NCI-H446 (cell line): ENCODE measurements around the gene TFB1M.
"Not testable (repeated sequence)": the region's sequence is repeated elsewhere in the genome, so short reads cannot be mapped to it uniquely, and the experiment has no call there.

Experiments used
- DNase-seq, 2 experiments: peaks; one replicate each; lab custom pipeline; 2025; lab: John Stamatoyannopoulos, UW

The TFB1M gene

DNA sequence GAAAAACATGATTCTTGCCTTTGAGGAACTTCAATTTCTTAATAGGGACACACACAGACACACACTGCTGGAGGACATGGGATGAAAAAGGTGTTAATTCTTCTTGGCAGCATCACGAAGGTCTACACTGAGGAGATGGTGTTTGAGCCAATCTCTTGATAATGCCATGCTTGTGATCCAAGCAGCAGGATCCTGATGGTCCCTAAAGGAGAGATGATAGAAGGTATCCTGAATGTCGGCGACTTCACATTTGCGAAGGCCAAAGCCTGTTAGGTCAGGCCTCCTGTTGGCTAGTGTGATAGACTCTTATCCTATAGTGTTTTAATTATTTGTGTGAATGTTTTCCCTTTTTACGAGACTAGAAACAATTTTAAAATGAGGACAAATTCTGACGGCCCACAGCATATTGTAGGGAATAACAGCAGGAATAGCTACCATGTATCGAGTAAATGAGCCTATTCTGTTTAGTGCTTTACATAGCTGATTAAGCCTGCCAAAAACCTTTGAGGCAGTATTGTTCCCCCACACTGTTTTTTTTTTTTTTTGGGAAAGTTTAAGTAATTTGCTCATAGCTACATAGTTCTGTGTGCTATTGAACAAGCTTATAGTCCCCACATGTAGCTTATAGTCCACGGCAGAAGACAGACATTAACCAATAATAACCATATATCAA lies 15.3 kb upstream of the TFB1M start:
- DNase-seq = no peak

DNA sequence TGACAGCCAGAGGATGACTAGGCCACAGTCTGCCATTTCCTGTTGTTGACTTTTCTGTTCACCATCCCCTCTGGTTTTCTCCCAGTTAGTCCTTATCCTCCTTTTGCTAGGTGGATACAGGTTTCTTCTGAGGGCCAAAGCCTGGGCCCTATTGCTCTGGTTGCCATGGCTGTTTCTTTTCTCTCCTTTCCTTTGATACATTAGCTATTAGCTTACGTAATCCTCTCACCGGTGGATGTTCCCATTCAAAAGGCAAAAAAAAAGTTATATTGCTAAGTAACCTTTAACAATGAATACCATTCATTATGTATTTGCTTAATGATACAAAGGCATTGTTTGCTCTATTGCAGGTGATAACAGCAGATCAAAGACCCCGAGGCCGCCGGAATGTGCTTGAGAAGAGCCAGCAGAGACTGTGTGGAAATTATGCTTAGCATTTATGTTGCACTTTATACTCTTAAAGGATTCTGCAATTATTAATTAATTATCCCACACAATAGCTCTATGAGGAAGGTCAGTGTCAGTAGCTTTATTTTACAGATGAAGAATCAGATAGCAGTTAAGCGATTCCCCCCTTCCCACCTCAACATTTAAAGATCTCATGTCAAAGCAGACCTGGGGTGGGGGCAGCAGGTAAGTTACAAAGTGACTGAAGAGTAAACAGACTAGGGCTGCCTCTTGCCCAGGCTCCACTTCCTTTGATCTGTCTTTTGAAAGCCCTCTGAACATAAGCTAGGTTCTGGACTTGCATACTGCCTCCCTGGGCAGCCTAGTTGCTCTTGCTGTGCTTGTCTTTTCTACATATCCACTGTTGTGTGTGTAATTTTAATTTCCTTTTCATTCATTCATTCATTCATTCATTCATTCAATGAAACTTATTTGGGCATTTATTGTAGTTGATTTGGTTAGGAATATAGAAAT lies 14.5 kb upstream of the TFB1M start:
- no peak for DNase-seq

DNA sequence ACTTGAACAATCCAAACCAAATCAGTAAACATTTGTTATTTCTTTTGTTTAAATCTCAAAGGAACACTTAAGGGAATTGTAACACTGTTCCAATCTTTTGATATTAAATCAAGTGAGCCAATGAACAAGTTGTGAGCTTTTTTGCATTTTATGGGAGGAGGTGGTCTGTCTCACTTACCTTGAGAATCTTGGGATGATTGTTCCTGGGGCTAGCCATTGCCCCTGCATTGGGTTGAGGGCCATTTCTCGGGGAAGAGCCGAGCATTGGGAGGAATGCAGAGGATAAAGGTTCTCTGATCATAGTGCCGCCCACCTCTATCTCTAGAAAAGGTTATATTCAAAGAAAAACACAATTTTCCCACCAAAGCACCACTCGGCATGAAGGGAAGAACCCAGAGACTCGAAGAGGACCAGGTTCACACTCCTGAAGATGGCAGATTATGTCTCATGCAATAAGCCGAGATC lies 13.8 kb upstream of the TFB1M start:
- DNase-seq = no peak

DNA sequence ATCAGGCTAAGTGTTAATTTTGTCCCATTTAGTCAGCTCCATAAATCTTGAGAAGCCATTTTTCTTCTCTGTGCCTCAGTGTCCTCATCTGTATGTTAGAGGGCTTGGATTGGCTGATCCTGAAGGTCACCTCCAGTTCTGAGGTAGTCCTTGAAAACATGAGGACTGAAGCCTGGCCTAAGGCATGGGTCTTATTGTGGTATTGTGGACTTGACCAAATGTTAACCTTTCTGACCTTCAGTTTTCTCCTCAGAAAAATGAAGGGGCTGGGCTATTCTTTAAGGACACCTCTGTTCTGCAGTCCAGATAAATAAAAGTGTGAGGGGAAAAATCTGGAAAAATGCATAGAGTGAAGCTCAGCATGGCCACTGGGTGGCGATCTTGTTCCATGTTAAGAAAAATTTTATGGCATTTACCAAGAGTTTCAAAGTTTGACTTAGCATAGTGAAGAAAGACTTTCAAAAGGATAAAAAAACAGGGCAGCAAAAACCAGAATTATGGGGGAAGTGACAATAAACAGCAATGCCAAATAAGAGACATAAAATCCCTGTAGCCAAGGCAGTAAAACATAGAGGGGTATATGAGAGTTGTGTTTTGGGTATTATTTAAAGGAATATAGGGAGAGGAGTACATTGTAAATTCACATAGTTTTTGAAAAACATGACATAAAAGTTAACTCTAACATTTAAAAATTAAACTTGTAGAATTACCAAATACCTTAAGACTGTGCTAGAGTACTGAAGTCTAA lies 13.2 kb upstream of the TFB1M start:
- peak; percentile 23 to 56 for DNase-seq

DNA sequence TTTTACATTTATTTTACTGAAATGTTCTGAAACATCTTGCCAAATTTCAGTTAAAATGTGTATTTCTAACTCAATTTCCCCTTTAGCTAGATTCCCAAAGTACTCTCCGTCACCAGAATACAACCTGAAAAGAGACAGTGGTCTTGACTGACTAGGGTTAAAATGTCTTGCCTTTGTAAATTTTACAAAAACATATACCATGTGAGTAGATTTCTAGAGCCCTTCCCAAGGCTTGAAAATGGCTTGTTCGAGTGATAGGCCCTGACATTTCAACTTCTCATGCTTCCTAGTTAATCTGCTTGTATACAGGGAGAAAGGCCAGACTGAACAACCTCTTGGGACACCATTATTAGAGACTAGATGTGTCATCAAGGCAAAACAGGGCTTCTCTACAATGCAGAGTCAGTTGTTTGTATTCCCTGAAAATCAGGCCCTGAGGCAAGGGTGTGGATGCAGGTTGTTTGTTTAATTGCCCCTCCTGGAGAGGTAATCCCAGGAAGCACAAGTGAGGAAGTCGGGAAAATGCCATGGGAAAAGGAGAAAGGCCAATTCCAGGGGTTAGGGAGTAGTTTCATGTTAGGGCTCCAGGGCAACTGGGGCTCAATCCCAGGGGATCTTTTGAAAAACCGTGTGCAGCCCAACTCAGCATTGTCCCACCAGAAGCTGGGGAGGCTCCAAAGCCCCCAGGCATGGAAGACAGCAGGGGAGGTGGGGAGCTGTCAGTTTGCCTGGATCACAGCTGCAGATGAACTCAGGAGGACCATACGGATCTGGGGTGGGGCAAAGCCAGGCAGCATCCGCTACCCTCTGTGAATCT lies 11.6 kb upstream of the TFB1M start:
- DNase-seq = no peak

DNA sequence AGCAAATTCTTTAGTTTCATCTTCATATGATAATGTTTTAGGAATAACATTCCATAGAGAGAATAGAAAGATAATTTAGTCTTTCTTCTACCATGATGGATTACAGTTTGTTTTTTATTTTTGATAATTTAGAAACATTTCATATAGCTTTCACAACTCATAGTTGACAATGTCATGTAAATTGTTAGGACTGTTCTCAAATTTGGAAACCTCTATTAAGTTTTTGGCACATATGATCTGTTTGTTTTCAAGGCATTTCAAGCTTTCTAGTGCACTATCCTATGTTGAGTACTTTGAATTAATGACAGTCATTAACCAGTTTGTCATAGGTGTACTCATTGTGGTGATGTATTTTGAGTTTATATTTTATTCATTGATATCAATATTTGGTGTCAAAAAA lies 10.7 kb upstream of the TFB1M start:
- DNase-seq = no peak

DNA sequence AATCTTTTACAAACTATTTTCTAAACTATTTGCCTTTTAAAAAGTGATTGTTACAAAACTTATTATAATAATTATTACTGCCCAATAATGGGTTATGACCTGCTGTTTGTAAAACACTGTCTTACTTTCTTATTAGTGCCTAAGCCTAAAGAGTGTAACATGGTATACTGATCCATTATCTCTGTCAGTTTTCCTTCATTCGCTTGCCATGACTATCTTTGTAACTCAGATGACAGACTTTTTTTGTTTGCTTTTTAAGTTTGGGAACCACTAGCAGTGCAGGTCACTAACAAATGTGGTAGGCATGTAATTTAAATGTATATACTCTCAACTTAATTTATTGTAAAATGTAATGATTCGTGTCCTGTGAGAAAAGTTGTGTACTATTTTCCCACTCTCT lies 9.9 kb upstream of the TFB1M start:
- no peak for DNase-seq

DNA sequence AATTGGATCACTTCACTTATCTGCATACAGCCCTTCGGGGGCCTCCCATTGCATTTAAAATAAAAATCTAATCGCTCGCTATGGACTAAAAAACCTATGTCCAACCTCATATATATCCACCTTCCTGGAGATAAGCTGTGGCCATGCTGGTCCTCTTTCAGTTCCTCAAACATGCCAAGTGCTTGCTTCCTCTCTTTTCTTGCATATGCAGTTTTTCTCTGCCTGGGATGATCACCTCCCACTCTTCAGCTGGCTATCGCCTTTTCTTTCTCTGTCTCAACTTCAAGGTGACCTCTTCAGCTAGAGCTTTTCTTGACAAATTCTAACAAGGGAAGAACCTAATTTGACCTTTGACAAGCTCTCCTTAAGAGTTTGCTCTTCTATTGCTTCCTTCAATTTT lies 5.6 kb upstream of the TFB1M start:
- no peak for DNase-seq

DNA sequence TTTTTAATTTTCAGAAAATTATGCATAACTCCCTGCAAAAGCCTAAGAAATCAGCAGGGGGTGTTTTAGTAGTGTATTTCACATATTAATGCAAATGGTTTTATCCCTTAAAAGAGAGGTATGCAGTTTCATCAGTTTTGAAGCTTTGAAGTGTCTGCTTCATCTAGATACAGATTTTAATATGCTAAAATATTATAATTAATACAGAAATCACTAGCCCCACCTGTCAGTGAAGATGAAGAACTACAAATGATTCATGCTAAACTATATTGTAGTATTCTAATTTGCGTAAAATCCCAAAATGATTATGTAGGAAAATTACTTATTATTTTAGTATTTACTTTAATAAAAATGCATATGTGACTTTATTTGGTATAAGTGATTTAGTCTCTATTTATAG lies 2.9 kb upstream of the TFB1M start:
- no peak for DNase-seq

DNA sequence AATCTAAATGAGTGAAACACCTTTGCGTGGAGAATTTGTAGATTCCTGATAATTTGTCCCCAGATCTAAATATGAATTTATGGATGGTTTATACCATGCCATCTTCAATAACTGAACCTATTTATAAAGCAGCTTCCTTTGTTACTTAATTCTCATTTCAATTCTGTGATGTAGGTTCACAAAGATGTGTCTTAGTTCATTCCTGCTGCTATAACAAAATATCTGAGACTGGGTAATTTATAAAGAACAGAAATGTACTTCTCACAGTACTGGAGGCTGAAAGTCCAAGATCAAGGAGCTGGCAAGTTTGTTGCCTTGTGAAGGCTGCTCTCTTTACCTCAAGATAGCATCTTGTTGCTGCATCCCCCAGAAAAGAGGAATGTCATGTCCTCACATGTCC lies 2.1 kb upstream of the TFB1M start:
- no peak for DNase-seq

DNA sequence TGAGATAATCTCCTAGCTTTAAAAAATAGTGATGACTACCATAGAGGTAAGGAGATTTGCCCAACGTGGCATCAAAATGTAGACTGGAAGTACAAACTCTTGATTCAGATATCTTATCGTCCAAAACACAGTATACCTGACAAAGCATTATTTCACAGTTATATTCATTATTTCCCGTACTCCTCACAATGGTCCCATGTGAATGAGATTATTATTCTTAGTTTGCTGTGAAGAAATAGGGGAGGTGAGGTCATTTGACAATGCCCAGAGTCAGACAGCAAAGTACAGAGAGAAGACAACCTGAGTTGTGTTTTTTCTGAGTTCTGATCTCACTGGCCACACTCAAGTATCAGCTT lies 1.2 kb upstream of the TFB1M start:
- DNase-seq = no peak

DNA sequence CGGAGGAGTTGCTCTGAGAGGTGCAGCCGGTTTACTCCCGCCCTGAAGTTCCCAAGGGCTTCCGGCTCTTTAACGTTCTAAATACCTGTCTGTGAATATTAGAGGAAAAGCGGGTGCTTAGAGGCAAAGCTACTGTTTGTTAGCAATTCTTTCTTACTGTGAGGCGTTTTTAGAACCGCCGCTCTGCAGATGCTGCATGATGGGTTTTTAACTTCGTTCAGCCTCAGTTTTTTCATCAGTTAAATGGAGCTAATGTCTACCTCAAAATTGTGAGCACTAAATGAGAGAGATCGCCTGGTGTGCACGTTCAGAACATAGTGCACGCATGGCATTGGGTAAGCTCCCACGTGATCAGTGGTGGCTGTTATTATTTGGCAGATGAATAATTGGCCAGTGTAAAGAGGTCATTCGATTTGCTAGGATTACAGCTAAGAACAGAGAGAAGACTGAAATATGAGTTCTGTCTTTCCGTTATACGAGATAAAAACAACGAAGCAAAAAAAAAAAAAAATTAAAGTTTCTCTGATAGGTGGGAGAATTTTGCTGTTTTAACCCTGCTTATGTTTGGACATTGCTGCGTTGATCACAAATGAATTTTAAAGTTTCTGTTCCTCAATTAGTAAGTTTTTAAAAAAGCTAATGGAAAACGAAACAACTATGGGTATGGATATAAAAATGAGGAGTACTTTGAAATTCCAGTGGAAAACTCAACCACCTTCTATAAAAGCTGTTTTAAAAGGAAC lies 660 bp upstream of the TFB1M start:
- peak; percentile 83 to 88 for DNase-seq

DNA sequence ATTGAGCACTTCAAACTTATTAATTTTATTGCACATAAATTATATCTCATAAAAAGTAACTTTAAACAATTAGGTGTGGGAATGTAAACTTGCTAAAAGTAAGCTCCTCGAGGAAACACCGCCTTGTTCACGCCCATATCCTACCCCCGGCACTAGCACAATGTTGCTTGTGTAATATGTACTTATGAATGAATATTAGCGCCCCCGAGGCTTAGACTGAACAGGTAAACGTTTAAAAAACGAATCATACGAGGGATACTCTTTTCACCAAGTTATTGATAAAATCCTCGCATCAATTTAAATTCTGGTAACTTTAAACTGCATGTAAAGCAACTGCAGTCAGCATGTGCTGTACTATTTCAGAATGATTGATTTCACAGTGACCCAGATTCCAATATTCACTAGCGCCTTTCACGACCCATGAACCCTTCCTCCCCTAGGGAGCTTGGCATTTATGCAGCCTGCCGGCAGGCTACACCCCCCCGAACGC lies 637 bp downstream of the TFB1M start:
- DNase-seq = no peak

DNA sequence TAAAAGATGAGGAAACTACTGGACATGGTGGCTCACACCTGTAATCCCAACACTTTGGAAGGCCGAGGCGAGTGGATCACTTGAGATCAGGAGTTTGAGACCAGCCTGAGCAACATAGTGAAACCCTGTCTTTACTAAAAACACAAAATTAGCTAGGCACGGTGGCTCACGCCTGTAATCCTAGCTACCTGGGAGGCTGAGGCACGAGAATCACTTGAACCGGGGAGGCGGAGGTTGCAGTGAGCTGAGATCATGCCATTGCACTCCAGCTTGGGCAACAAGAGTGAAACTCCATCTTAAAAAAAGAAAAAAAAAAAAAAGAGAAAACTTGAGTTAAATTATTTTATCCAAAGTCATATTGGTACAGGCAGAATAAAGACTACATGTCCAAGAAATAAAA lies 1.3 kb downstream of the TFB1M start:
- not testable (repeated sequence) for DNase-seq

DNA sequence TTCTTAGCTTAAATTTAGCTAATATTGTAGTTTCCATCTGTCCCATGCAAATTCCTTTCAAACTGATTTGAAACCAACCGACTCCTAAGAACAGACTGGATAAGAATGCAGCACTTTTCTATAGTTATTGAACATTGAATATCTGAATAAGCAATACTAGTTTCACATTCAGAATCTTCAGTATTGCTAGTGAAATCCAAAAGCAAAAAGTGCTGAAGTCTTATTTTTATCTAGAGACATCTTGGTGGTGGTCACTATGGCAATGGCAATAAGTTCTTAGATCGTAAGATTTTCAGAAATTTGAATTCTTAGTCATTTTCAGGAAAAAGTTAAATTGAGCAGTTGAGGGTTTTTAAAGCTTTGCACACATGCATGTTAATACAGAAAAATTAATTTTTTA lies 2.7 kb downstream of the TFB1M start:
- DNase-seq = no peak

DNA sequence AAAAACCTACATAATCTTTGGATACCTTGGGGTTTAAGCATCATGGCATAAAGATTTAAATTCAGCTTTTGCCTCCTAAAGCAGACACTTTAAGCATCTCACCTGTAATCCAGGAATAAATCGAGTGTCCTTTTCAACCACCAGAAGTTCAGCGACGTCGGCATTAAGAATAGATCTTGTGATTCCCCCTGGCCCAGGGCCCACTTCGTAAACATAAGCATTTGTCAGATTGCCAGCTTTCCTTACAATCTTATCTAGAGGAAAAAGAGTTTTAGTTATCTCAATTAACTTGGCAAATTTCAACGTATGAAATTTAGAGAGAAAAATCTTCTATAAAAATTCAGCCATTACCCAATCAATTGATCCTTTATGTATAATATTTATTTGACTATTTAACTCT lies 3.2 kb downstream of the TFB1M start:
- DNase-seq = peak in 1 of 2 experiments; percentile 1

DNA sequence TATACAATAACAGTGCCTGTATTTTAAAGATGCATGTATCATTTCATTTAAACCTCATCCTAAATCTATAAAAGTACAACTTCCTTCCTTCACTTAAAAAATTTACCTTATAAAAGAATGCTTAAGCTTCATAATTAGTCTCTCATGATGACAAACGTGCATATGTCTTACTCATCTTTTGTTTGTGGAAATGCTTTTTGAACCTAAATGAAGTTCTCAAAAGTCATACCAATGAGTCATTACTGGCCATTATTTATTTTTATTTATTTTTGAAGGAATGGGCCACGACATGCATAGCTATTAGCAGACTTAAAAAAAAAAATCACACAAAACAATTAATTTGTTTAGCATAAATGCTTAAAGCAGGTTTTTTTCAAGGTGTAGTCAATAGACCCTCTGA lies 3.7 kb downstream of the TFB1M start:
- no peak for DNase-seq

DNA sequence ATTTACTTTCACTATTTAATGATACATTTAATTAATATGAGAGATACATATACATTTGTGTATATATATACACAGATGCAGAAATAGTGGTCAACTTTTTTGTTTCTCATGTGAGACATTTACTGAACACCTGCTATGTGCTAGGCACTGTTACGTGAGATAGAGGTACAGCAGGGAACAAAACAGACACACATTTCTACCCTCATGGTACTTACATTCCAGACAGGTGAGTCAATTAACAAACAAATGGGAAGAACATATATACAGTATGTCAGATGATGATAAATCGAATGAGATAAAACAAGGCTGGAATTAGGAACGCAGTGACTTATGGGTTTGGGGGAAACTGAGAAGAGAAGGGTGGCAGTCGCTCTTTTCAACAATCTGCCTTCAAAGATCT lies 5.1 kb downstream of the TFB1M start:
- no peak for DNase-seq

DNA sequence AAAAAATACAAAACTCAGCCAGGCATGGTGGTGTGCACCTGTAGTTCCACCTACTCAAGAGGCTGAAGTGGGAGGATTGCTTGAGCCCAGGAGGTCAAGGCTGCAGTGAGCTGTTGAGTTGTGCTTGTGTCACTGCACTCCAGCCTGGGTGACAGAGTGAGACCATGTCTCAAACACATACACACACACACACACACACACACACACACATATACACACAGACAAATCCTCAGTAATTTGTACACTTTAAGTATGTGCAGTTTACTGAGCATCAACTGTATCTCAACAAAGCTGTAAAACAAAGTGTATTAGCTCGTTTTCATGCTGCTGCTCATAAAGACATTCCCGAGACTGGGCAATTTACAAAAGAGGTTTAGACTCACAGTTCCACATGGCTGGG lies 7.3 kb downstream of the TFB1M start:
- DNase-seq = no peak

DNA sequence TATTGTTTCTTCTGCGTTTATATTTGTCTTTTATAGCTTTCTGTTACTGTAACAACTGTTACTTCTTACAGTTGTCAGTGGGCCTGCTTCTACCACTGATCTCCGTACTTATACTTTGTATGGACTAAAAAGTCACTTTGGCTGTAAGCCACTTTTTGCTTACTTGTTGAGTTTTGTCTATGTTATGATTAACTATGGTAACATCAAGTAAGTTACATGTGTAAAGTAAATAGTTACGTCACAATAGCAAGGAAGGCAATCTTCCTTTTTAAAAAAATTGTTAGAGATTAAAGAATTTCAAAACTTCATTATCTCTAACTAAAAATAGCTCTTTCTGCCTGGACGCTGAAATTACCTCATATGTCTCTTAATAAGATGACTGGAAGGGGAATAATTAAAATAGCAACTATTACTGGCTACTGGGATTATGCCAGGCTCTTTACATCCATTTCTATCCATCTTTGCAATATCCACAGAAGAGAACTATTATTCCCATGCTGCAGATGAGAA lies 10.9 kb downstream of the TFB1M start:
- DNase-seq = no peak

DNA sequence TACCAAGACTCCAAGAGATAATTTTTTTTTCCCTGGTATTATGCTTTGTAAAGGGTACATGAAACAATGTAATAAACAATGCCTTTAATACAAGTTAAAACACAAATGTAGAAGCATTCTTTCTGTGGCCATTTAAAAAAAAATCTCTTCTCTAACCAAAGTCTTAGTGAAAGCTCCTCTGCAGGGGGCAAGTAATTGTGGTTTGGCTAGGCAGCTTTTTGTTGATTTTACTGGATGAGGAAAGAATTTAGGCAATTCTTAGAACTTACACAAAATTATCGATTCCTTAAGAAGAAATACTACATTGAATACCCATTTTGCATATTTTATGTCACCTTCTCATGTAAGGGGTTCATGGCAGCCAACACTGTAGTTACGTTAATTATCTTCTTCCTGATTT lies 12.4 kb downstream of the TFB1M start:
- no peak for DNase-seq
